ENCODE measurements around the gene KIAA1328.
"Not testable (repeated sequence)": the region's sequence is repeated elsewhere in the genome, so short reads cannot be mapped to it uniquely, and the experiment has no call there.

KIAA1328 gene

DNA sequence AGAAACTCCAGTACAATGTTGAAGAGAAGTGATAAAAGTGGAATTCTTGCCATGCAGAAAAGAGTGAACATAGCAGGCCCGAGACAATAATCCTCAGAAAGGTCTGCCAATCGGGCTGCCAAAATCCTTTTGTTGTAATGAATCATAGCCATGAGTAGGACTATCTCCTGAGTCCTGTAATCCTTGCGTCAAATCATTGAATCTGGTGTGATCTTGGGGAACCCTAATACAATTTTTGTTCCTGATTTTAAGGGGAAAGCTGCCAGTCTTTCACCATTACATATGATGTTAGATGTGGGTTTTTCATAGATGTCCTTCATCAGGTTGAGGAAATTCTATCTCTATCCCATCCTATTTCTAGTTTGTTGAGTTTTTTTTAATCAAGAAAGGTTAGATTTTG, 2.4 kb upstream of the KIAA1328 start:
- DNase-seq: no peak

DNA sequence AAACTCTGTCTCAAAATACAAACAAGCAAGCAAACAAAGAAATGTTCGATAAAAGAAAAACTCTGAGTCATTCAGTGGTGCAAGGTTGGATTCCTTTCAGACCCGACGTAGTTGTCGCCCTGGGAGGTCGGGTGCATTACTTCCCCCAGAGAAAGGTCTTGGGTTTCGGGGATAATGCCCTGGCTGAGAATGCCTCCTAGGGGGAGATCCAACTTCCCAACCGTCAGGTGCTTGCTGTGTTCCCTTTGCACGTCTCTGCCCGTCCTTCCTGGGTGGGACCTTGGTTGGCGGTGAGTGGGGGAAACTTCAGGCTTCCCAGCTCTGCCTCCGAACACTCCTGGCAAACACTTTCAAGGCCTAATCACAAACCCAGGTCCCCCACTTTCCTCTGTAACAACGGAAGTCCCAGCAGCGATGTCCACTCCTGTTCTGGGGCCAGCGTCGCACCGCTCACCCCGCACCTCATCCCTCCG, 734 bp upstream of the KIAA1328 start:
- DNase-seq: peak; percentile 44

DNA sequence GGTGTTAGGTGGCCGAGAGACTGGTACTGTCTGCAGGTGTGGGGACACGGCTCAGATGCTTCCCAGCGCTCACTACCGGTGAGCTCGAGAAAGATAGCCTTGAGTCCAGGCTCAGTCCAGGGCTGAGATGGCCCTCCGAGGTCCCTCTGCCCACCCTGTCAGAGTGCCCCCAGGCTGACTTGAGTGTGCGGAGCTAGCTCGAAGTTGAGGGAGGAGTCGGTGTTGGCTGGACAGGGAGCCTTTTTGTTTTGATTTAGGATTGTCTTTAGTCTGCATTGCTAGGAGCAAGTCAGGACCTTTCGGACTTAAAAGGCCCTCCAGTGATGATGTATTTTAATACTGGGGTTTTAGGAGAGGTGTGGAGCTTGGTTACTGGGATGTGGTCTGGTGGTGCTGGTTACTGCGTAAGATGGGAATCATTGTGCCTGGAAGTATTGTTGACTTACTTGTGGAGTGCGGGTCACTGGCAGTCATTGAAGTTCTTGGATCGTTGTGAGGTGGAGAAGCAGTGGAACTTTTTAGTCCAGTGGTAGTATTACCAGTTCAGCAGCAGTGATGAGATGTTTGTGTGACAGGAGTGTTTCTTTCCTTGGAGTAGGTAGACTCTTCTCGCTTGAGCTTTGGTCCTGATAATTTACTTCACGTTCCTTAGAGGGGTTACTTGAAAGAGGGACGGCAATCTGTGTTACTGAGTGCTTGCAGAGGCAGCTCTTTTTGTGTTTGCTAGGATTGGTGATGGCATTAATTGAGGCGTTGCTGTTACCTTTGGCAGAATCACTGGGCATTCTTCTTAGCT, 633 bp downstream of the KIAA1328 start:
- DNase-seq: peak; percentile 29

DNA sequence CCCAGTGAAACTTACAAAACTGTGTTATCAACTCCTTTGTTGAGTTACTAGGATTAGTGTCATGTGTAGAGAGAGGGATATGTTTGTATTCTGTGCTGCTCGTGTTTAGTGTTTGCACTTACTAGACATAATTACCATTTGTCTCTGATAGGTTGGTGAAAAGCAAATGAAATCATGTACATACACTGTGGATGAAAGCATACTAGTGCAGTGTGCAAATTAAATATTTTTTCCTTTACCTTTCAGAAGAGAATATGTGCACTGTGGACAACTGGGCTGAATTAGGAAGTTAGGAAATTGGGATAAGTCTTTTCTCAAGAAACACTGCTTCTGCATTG, 1.2 kb downstream of the KIAA1328 start:
- no peak for DNase-seq

DNA sequence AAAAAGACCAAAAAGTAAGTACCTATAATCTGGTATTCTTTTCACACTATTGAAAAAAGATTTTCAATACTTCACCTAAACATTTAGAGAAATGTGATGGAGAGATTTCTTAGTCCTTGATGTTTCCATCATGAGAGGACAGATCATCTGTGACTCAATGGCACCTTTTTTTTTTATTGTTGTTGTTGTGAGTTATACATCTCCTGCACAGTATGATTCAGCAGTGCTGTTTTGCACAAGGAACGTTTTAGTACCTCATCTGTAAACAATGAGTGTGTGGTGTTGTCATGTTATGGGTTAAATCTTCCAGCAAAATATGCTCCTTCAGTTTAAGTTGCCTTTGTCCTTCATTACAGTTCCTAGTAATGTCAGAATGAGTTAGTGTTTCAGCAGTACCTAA, 2.2 kb downstream of the KIAA1328 start:
- DNase-seq: no peak

DNA sequence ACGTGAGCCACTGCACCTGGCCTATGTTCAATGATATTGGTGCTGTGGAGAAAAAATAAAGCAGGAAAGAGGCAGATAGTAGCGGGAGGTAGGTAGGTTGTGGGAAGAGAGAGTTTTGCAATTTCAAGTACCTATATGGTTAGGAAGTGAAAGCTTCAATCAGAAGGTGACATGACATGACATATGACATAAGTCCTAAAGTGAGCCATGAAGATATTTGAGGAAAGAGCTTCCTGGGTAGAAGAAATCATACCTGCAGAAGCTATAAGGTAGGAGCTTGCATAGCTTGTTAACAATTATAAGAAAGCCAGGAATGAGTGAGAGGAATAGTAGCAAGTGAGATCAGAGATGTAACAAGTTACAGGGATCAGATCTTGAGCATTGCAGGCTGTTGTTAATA, 4.2 kb downstream of the KIAA1328 start:
- DNase-seq: no peak

DNA sequence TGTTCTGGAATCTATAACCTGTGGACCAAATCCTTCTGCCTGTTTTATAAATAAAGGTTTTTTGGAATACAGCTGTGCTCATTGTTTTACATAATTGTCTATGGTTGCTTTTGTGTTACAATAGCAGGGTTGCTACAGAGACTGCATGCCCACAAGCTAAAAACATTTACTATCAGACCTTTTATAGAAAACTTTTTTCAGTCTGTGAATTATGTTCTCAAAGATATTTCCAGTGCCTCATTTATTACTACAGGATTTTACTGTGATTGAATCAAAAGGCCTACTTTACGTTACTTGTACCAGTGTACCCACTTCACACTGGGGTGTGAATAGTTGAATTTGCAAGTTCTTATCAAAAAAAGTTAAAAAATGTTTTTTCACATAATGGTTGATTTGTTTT, 7.0 kb downstream of the KIAA1328 start:
- DNase-seq: no peak

DNA sequence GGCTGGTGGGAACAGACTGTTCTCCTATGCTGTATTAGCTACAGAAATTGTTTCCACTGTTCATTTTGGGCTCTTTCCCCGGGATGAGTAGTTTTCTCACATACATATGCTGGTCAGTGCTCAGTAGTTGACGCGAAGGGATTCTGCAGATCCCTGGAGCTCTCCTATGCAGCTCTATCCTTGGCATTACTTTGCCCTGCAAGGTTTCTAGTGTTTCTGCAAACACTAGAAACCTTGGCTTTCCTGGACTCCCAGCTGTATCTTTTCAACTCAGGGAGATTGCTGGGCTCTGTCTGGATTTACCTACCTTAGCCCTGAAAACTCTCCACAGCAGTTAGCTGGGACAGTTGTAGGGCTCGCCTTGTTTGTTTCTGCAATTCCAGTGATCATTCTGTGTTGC, 10.9 kb downstream of the KIAA1328 start:
- no peak for DNase-seq

DNA sequence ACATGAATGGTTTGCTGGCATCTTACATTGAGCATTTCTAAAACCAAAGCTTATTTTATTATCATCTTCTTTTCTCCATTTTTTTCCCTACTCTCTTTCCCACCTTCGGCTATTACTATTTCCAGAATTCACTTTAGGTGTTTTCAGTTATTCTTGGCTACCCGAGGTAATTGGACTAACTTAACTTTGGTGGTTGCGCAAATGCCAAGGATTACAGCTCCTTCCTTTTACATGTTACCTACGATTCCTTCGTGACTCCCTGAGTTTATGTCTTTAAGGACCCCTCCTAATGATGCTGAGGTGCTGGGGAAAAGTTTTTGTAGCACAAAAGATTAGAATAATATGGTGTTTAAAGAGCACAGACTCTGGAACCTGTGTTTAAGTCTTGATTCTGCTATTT, 14.3 kb downstream of the KIAA1328 start:
- DNase-seq: no peak

DNA sequence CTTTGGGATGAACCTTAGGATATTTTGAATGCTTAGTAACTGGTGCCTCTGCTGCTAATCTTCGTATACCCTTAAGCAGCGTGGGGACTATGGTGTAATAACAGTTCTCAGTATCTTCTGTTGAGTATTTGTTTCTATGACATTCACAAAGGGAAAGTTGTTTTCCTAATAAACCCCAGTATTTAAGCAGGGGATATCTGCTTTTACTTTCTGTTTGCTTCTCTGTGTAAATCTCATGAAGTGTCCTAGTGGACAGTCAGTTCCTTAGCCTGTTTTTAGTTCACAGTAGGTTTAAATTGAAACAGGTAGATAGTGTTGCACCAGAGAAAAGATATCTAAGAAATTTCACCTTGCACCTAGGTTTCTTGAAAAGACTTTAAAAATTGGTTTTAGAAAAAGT, 14.9 kb downstream of the KIAA1328 start:
- DNase-seq: no peak

DNA sequence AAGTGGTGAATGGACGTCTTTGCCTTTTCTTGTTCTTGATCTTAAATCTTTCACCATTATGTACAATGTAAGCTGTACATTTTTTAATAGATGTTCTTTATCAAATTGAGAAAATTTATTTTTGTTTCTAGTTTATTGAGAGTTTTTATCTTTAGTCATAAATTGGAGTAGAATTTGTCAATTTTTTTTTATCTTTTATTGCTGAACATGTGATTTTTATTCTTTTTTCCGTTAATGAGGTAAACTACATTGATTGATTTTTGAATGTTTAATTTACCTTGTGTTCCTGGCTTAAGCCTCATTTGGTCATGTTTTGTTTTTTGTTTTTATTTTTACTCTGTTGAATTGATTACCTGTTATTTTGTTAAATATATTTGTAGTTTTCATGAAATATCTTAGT, 19.7 kb downstream of the KIAA1328 start:
- no peak for DNase-seq

DNA sequence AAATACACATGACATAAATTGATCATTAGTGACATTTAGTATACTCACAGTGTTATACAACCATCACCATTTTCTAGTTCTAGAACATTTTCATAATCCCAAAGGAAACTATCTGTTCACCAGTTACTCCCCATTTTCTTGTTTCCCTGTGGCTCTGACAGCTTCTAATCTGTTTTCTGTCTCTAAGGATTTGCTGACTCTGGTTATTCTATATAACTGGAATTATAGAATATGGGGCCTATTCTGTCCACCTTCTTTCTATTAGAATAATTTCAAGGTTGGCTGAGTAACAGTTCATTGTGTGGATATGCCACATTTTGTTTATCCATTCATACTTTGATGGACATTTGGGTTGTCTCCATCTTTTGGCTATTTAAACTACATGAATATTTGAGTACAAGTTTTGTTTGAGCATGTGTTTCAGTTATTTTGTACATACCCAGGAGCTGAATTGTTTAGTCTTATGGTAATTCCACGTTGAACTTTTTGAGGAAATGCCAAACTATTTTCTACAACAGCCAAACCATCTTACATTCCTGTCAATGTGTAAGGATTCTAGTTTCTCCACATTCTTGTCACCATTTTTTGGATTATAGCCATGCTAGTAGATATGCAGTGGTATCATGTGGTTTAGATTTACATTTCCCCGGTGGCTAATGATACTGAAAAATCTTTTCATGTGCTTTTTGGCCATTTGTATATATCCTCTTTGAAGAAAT, 20.5 kb downstream of the KIAA1328 start:
- no peak for DNase-seq

DNA sequence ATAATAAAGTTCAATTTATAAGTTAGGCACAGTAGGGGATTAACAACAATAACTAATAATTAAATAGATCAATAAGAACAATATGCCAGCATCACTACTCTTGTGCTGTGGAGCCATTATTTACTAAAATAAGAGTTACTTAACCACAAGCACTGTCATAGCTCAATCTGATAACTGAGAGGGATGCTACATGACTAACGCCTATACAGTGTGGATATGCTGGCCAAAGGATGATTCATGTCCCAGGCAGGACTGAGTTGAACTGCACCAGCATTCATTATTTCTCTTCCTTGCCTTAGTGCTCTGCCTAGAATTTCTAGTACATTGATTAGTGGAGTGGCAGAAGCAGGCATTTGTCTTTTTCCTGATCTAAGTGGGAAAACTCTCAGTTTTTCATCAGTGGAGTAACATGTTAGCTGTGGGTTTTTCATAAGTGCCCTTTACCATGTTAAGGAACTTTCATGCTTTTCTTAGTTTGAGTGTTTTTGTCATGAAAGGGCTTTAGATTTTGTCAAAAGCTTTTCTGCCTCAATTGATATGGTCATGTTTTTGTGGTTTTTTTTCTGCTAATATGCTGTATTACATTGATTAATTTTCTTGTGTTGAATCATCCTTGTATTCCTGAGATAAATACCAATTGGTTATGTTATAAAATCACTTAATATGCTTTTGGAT, 21.7 kb downstream of the KIAA1328 start:
- no peak for DNase-seq

DNA sequence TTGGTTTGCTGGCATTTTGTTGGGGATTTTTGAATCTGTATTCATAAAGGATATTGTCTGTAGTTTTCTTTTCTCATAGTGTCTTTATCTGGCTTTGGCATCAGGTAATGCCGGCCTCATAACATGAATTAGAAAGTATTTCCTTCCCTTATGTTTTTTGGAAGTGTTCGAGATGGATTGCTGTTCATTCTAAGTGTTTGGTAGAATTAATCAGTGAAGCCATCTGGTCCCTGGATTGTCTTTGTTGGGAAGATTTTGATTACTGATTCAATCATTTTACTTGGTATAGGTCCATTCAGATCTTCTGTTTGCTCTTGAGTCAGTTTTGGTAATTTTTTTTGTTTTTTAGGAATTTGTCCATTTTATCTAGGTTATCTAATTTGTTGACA, 22.3 kb downstream of the KIAA1328 start:
- DNase-seq: no peak

DNA sequence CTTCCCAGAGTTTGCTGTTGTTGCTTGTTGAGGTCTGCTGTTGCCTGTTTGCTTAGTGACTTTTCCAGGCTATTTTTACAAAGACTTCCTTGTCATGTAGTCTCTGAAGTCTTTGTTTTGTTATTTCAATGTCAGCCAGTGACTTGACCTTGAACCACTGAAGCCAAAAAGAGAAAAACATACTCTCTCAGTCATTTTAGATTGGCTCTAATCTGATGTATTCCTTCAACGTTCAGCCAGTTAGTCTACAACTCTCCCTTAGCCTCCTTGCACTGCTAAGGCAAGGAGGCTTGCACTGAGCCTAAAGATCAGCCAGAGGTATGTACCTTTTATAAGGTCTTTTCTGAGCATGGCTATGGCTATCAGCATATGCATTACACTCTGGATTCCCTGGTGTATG, 27.9 kb downstream of the KIAA1328 start:
- no peak for DNase-seq

DNA sequence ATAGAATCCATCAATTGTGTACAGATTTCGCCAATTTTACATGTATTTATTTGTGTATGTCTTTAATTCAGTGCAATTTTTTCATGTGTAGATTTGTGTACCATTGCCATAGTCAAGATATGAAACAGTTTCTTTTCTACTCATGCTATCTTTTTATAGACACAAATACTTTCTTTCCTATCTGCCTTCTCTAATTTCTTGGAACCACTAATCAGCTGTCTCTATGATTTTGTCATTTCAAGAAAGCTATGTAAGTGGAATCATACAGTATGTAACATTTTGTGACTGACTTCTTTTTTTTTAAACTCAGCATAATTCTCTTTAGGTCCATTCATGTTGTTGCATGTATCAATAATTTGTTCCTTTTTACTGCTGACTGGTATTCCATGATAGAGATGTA, 33.3 kb downstream of the KIAA1328 start:
- DNase-seq: no peak

DNA sequence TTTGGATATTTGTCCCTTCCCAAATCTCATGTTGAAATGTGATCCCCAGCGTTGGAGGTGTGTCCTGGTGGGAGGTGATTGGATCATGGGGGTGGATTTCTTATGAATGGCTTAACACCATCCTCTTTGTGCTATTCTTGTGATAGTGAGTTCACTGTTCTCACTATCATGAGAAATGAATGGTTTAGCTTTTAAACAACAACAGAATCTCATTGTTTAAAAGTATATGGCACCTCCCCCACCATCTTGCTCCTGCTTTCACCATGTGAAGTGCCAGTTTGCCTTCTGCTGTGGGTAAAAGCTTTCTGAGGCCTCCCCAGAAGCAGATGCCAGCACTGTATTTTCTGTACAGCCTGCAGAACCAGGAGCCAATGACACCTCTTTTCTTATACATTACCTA, 38.1 kb downstream of the KIAA1328 start:
- no peak for DNase-seq

DNA sequence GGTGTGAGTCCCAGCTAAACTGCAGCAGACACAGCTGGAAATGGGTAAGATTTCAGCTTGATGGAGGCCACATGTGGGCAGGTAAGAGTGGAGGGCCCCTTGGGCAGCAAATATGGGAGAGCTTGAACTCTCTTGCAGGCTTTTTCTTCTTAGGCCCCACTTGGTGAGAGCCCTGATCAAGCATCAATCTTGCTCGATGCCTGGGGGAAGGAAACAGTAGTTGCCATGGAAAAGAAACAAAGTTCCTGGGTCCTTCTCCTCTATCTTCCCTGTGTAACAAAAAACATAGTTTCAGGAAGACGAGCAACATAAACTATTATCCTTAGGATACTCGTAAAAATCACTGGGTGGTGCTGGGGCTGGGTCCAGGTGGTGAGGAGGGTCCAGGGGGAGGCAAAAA, 42.9 kb downstream of the KIAA1328 start:
- no peak for DNase-seq

DNA sequence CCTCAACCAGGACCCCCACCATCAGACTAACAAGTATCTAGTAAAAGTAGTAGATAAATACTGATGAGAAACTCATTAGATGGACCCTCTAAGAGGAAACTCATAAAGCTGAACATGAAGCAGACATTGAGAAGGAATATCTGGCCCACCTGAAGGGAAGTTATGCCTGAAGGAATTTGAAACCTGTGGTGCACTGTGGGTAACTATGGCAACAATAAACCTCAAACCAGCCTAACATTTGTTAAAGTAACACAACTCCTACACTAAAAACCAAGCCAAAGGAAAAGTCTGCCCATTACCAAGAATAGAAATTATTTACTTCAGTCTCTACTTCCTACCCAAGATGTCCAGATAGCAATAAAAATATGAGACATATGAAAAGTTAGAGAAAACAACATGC, 43.4 kb downstream of the KIAA1328 start:
- DNase-seq: no peak

DNA sequence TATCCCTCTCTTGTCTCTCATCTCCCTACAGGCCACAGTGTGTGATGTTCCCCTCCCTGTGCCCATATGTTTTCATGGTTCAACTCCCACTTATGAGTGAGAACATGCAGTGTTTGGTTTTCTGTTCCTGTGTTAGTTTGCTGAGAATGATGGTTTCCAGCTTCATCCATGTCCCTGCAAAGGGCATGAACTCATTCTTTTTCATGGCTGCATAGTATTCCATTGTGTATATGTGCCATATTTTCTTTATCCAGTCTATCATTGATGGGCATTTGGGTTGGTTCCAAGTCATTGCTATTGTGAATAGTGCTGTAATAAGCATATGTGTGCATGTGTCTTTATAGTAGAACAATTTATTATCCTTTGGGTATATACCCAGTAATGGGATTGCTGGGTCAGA, 44.9 kb downstream of the KIAA1328 start:
- not testable (repeated sequence) for DNase-seq

DNA sequence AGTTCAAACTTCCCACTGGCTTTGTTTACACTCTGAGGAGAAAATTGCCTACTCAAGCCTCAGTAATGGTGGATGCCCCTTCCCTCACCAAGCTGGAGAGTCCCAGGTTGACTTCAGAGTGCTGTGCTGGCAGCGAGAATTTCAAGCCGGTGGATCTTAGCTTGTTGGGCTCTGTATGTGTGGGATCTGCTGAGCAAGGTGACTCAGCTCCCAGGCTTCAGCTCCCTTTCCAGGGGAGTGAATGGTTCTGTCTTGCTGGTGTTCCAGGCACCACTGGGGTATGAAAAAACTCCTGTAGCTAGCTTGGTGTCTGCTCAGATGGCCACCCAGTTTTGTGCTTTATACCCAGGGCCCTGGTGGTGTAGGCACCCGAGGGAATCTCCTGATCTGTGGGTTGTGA, 50.9 kb downstream of the KIAA1328 start:
- DNase-seq: not testable (repeated sequence)

DNA sequence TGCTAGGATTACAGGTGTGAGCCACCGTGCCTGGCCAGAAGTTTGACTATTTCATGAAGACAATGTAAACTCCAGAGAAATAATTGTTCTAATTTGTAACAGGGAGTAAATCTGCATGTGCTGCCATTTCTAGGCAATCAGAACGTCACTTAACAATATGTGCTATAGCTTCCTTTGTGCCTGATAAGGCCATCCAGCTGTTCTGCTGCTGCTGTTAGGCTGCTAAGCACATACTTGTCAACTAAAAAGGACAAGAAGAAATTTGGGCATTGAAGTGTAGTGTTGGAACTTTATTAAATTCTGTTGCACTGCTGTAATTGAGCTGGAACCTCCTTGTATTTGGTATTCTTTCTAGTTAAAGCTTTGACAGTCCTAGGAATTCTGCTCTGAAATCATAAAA, 57.1 kb downstream of the KIAA1328 start:
- no peak for DNase-seq

DNA sequence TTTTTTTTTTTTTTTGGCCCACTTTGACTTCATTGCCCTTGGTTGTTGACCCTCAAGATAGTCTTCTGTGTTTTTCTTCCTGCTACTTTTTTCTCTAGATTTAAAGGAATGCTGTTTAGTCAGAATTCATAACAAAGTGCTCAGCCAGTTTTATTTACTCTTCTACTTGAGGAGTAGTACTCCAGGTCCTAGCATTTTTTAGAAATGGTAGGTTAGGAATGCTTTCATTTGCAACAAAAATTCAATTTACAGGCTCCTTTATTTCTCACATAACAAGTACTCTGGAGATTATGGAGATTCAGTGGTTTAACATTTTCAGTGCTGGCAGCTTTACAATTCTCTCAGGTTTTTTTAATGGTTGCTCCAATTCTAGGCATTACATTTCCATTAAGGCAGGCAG, 58.2 kb downstream of the KIAA1328 start:
- DNase-seq: no peak

DNA sequence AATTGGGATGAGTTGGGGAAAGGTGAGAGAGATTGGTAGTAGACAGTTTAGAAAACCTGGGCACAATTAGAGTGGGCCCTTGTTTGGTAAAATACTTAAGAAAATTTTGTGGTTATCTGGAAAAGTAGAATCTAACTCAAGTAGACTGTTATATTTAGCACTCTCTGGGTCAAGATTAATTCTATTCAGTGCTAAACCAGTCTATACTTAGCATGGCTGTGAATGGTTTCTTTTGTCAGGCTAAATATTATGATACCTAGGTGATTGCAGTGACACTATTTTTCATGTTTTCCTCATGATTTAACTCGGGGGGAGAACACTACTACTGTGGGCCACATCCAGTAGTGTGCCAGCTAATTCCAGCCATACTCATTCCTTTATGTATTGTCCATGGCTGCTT, 58.9 kb downstream of the KIAA1328 start:
- DNase-seq: no peak

Data from NCI-H748 treated with DMSO at 0.1 percent for 48 hours (cell line).